CD14-positive monocyte (primary cell): ENCODE results near the gene NFYB. TPM values are rescaled to one million over a fixed set of nuclear protein-coding genes. Genes with fewer than 3 reads are reported as not detected.

ENCODE experiments used
- DNase-seq, 3 donors: peaks; one replicate each; pipeline ENCODE4 v3.0.0-alpha.2; 2011 to 2022
- H2AFZ ChIP-seq: 2 replicates; pipeline ENCODE4 v1.6.0; 2012; ENCODE audit warnings: mild to moderate bottlenecking, low read depth, low read length, inconsistent platforms; ENCODE audit not compliant: insufficient read depth, poor library complexity, severe bottlenecking
- H3K27ac ChIP-seq, 2 donors: 1 replicate in 1 of 2; 2 replicates in 1 of 2; pipeline ENCODE4 v1.5.1; 2012 to 2013; ENCODE audit warnings: low read length in 2 of 2, control low read depth in 1 of 2, inconsistent platforms in 1 of 2, low read depth in 1 of 2, mild to moderate bottlenecking in 1 of 2
- H3K27me3 ChIP-seq, 2 donors: one replicate each; pipeline versions ENCODE4 v1.6.0 to v1.6.1; 2011 to 2013; ENCODE audit warnings: low read length in 2 of 2; ENCODE audit not compliant: control insufficient read depth in 2 of 2, insufficient read depth in 2 of 2
- H3K36me3 ChIP-seq, 2 donors: replicated peaks in 1 of 2; 1 replicate in 1 of 2; 2 replicates in 1 of 2; pipeline versions ENCODE4 v1.5.1 to v1.6.1; 2012 to 2013; ENCODE audit warnings: low read length in 2 of 2, control low read depth in 1 of 2, inconsistent platforms in 1 of 2, mild to moderate bottlenecking in 1 of 2; ENCODE audit not compliant: insufficient read depth in 2 of 2, control insufficient read depth in 1 of 2
- H3K4me1 ChIP-seq, 2 donors: 1 replicate in 1 of 2; 2 replicates in 1 of 2; pipeline versions ENCODE4 v1.5.1 to v1.6.1; 2012 to 2013; ENCODE audit warnings: low read length in 2 of 2, control low read depth in 1 of 2, inconsistent platforms in 1 of 2, mild to moderate bottlenecking in 1 of 2, moderate library complexity in 1 of 2; ENCODE audit not compliant: insufficient read depth in 2 of 2, control insufficient read depth in 1 of 2
- H3K4me2 ChIP-seq: replicated peaks from 2 replicates; pipeline ENCODE3; 2012; ENCODE audit warnings: low read length, moderate library complexity, mild to moderate bottlenecking; ENCODE audit not compliant: poor library complexity, severe bottlenecking; ENCODE audit errors: extremely low read depth
- H3K4me3 ChIP-seq, 3 experiments: fragments of 200-600 bp in 1 of 3; sonication (generic) in 1 of 3; replicated peaks in 1 of 3; 1 replicate in 2 of 3; 2 replicates in 1 of 3; pipeline ENCODE4 v1.5.1; 2011 to 2013; ENCODE audit warnings: low read length in 3 of 3, mild to moderate bottlenecking in 3 of 3, control low read depth in 2 of 3, low read depth in 2 of 3, inconsistent platforms in 1 of 3, moderate library complexity in 1 of 3
- H3K79me2 ChIP-seq: 2 replicates; pipeline ENCODE4 v1.6.0; 2012; ENCODE audit warnings: mild to moderate bottlenecking, control low read depth, inconsistent platforms, low read length, moderate library complexity; ENCODE audit not compliant: insufficient read depth
- H3K9ac ChIP-seq: 2 replicates; pipeline ENCODE4 v1.6.0; 2017; ENCODE audit warnings: low read length, mild to moderate bottlenecking; ENCODE audit not compliant: insufficient read depth, poor library complexity, severe bottlenecking
- H3K9me3 ChIP-seq, 2 donors: replicated peaks in 1 of 2; 1 replicate in 1 of 2; 2 replicates in 1 of 2; pipeline versions ENCODE4 v1.5.1 to v1.6.1; 2012 to 2013; ENCODE audit warnings: low read length in 2 of 2, control low read depth in 1 of 2; ENCODE audit not compliant: control insufficient read depth in 1 of 2, insufficient read depth in 1 of 2
- H4K20me1 ChIP-seq: 2 replicates; pipeline ENCODE4 v1.6.0; 2012; ENCODE audit warnings: mild to moderate bottlenecking, low read length, control low read depth, moderate library complexity; ENCODE audit not compliant: insufficient read depth
- H3K27ac Mint-ChIP-seq, 7 donors: one replicate each; pipeline ENCODE4 v1.8.0; 2020; ENCODE audit warnings: mild to moderate bottlenecking in 7 of 7, mixed read lengths in 7 of 7, moderate library complexity in 6 of 7, inconsistent platforms in 2 of 7
- H3K27me3 Mint-ChIP-seq, 3 donors: one replicate each; pipeline ENCODE4 v1.8.0; 2021 to 2022; ENCODE audit warnings: low read depth in 3 of 3, mild to moderate bottlenecking in 3 of 3, mixed read lengths in 3 of 3, moderate library complexity in 3 of 3, inconsistent platforms in 1 of 3
- H3K36me3 Mint-ChIP-seq, 2 donors: one replicate each; pipeline ENCODE4 v1.8.0; 2020; ENCODE audit warnings: mixed read lengths in 2 of 2, inconsistent platforms in 1 of 2, mild to moderate bottlenecking in 1 of 2
- H3K4me1 Mint-ChIP-seq: one replicate; pipeline ENCODE4 v1.8.0; 2020; ENCODE audit warnings: mild to moderate bottlenecking, mixed read lengths
- H3K4me3 Mint-ChIP-seq, 2 donors: one replicate each; pipeline ENCODE4 v1.8.0; 2020; ENCODE audit warnings: mild to moderate bottlenecking in 2 of 2, mixed read lengths in 2 of 2, moderate library complexity in 1 of 2
- H3K9me3 Mint-ChIP-seq, 7 donors: one replicate each; pipeline ENCODE4 v1.8.0; 2020 to 2022; ENCODE audit warnings: mixed read lengths in 7 of 7, mild to moderate bottlenecking in 6 of 7, moderate library complexity in 6 of 7, inconsistent platforms in 2 of 7
- WGBS: methylation state at CpG from one replicate; pipeline ENCODE4 v1.1.5; 2013; ENCODE audit warnings: missing lambda C conversion rate; ENCODE audit not compliant: insufficient coverage; 5-methylcytosine and 5-hydroxymethylcytosine counted together
- intact Hi-C, 2 donors: fragments of 100-400 bp; cut with micrococcal nuclease; formaldehyde crosslinking; loops; one replicate each; pipeline versions ENCODE4 v1.15.0 to v1.15.1; 2023
- polyA plus RNA-seq, 3 donors: library from polyadenylated mRNA; depleted of rRNA in 1 of 3; unstranded in 2 of 3; stranded (reverse) in 1 of 3; fragments of 300-500 nt in 2 of 3; fragments of >200 nt in 1 of 3; fragmentation: Illumina TruSeq in 2 of 3; gene quantifications; 1 replicate in 2 of 3; 2 replicates in 1 of 3; pipeline ENCODE4 v1.2.3, GENCODE V29; 2012 to 2021
- TF ChIP-seq, protein P1 (sequence below): fragments of 200-600 bp; IDR thresholded peaks from one replicate; pipeline ENCODE4 v1.8.0; 2022; ENCODE audit warnings: antibody characterized with exemption, mild to moderate bottlenecking

The NFYB gene
- polyA plus RNA-seq, 3 donors, result 11.6 to 14.6 (median 12.3) TPM

DNA sequence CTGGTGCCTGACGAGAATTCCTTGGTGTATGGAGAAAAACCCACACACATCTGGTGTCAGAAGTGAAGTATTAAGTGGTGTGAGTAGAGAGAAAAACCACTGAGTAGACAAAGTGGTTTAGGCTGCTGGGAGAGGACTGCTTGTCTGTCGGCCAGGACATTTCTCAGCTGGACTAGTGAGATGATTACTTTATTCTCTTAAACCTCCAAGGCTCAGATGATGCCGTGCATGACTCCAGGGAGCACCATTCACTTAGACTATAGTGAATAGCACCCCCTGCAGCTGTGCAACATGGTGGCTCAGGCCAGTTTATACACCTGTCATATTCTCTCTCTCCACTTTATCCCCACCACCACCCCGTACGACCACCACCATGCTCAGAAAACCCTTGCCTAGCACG lies 28.5 kb upstream of the NFYB start:
- 93% methylated on average over 3 of the region's 6 CpGs for WGBS
- Histone ChIP-seq H3K9me3 (no peaks in the 10 kb centered on the region), H3K4me3 (no peak overlapping the region), H3K4me2 (no peak overlapping the region), H3K9ac (no peak overlapping the region), H3K4me1 (no peaks in the 10 kb centered on the region), H3K27me3 (no peaks in the 10 kb centered on the region), H3K27ac (no peak overlapping the region), H3K79me2 (no peaks in the 10 kb centered on the region), H2AFZ (no peak overlapping the region), H4K20me1 (no peaks in the 10 kb centered on the region), H3K36me3 (no peaks in the 10 kb centered on the region)
- no peak overlapping the region for H3K27ac Mint-ChIP-seq
- no peak for DNase-seq
- TF ChIP-seq, protein P1, sequence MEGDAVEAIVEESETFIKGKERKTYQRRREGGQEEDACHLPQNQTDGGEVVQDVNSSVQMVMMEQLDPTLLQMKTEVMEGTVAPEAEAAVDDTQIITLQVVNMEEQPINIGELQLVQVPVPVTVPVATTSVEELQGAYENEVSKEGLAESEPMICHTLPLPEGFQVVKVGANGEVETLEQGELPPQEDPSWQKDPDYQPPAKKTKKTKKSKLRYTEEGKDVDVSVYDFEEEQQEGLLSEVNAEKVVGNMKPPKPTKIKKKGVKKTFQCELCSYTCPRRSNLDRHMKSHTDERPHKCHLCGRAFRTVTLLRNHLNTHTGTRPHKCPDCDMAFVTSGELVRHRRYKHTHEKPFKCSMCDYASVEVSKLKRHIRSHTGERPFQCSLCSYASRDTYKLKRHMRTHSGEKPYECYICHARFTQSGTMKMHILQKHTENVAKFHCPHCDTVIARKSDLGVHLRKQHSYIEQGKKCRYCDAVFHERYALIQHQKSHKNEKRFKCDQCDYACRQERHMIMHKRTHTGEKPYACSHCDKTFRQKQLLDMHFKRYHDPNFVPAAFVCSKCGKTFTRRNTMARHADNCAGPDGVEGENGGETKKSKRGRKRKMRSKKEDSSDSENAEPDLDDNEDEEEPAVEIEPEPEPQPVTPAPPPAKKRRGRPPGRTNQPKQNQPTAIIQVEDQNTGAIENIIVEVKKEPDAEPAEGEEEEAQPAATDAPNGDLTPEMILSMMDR, result no peak
- peaks cover 4% of the 10 kb centered on the region for H3K4me1 Mint-ChIP-seq
- H3K27me3 Mint-ChIP-seq, result peaks cover 0 to 2% (median 0%) of the 10 kb centered on the region in 3 donors
- no peaks in the 10 kb centered on the region for H3K9me3 Mint-ChIP-seq
- no peaks in the 10 kb centered on the region for H3K36me3 Mint-ChIP-seq
- intact Hi-C loops, result no loop called here
- no peak overlapping the region for H3K4me3 Mint-ChIP-seq

DNA sequence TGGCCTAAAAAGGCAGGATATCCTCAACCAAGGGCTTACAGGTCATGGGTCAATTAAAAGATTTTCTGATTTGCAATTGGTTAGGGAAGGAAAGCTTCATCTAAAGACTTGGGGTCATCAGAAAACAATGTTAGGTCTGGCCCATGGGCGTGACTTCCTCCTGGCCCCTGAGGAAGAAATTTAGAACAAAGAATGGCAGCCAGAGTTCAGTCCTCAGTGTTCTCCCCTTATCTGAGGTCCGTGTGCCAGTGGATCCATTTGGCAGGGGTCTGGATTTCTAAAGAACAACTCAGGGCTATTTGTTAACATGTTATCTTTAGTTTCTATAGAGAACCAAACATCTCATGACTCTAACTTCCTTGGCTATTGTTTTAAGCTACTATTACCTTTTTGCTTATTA lies 27.8 kb upstream of the NFYB start:
- H3K27ac ChIP-seq, result no peak overlapping the region
- H3K27me3 ChIP-seq, result no peaks in the 10 kb centered on the region
- H3K9ac ChIP-seq, result no peak overlapping the region
- no peaks in the 10 kb centered on the region for H3K36me3 ChIP-seq
- intact Hi-C loops, result no loop called here
- 80% methylated on average over 1 of the region's 2 CpGs for WGBS
- no peaks in the 10 kb centered on the region for H3K36me3 Mint-ChIP-seq
- H3K9me3 Mint-ChIP-seq, result no peaks in the 10 kb centered on the region
- H3K27ac Mint-ChIP-seq, result no peak overlapping the region
- H3K27me3 Mint-ChIP-seq, result peaks cover 0 to 2% (median 0%) of the 10 kb centered on the region in 3 donors
- no peaks in the 10 kb centered on the region for H3K4me1 ChIP-seq
- H3K79me2 ChIP-seq, result no peaks in the 10 kb centered on the region
- no peaks in the 10 kb centered on the region for H4K20me1 ChIP-seq
- no peak for DNase-seq
- H3K4me3 ChIP-seq, result no peak overlapping the region
- TF ChIP-seq, protein P1, result no peak
- no peak overlapping the region for H3K4me2 ChIP-seq
- H3K9me3 ChIP-seq, result no peaks in the 10 kb centered on the region
- H3K4me3 Mint-ChIP-seq, result no peak overlapping the region
- H3K4me1 Mint-ChIP-seq, result peaks cover 4% of the 10 kb centered on the region
- no peak overlapping the region for H2AFZ ChIP-seq
